Lung (tissue), 12 donors: Measurements from ENCODE around the gene HS1BP3. TPM values are rescaled to one million over a fixed set of nuclear protein-coding genes. Genes with fewer than 3 reads are reported as not detected.

Experiments
- ATAC-seq: fragments of 200-7000 bp; cut with Tn5 transposase; one replicate; pipeline ENCODE4 v1.9.1; 2020; ENCODE audit warnings: moderate number of reproducible peaks; ENCODE audit not compliant: insufficient read depth, low FRiP score
- DNase-seq, 3 donors: peaks; one replicate each; pipeline ENCODE4 v3.0.0-alpha.2; 2013 to 2017
- H3K27ac ChIP-seq, 2 donors: one replicate each; pipeline ENCODE4 v1.5.1; 2013; ENCODE audit warnings: mild to moderate bottlenecking in 2 of 2, moderate library complexity in 2 of 2, control low read depth in 1 of 2, inconsistent platforms in 1 of 2, low read depth in 1 of 2, low read length in 1 of 2
- H3K27me3 ChIP-seq, 3 donors: one replicate each; pipeline ENCODE4 v1.5.1; 2013; ENCODE audit warnings: low read length in 2 of 3; ENCODE audit not compliant: control insufficient read depth in 3 of 3, insufficient read depth in 3 of 3
- H3K36me3 ChIP-seq, 4 donors: one replicate each; pipeline ENCODE4 v1.5.1; 2013; ENCODE audit warnings: low read length in 4 of 4, mild to moderate bottlenecking in 1 of 4, moderate library complexity in 1 of 4; ENCODE audit not compliant: control insufficient read depth in 4 of 4, insufficient read depth in 4 of 4
- H3K4me1 ChIP-seq, 5 donors: one replicate each; pipeline ENCODE4 v1.5.1; 2013; ENCODE audit warnings: low read length in 5 of 5, mild to moderate bottlenecking in 2 of 5, moderate library complexity in 1 of 5; ENCODE audit not compliant: control insufficient read depth in 5 of 5, insufficient read depth in 5 of 5
- H3K4me3 ChIP-seq: one replicate; pipeline ENCODE4 v1.5.1; 2013; ENCODE audit warnings: mild to moderate bottlenecking, control low read depth, moderate library complexity
- H3K9ac ChIP-seq, 2 donors: one replicate each; pipeline ENCODE4 v1.5.1; 2013; ENCODE audit warnings: low read length in 2 of 2, control low read depth in 1 of 2; ENCODE audit not compliant: insufficient read depth in 1 of 2
- H3K9me3 ChIP-seq, 4 donors: one replicate each; pipeline ENCODE4 v1.5.1; 2013; ENCODE audit warnings: low read length in 3 of 4, mild to moderate bottlenecking in 1 of 4, moderate library complexity in 1 of 4; ENCODE audit not compliant: control insufficient read depth in 4 of 4, insufficient read depth in 3 of 4
- WGBS, 2 donors: extraction: QIAGEN DNeasy Blood & Tissue Kit; methylation state at CpG; one replicate each; pipeline ENCODE4 v1.1.7; 2013; 5-methylcytosine and 5-hydroxymethylcytosine counted together
- polyA plus RNA-seq, 2 donors: library from polyadenylated mRNA; stranded (reverse); fragments of 200-250 nt; gene quantifications; one replicate each; pipeline ENCODE4 v1.2.1, GENCODE V29; 2013
- total RNA-seq, 2 donors: library from RNA; depleted of rRNA in 1 of 2; stranded (reverse); fragments of >200 nt in 1 of 2; gene quantifications; one replicate each; pipeline ENCODE4 v1.2.1, GENCODE V29; 2014 to 2021
- TF ChIP-seq, protein P1 (sequence below): IDR thresholded peaks from 2 replicates; pipeline ENCODE4 v1.5.1; 2012; ENCODE audit warnings: mild to moderate bottlenecking; ENCODE audit errors: control extremely low read depth, extremely low read depth
- donor health status: control.
- donor health status: control.
- donor health status: Bipolar disorder and iron deficiency.
- donor health status: healthy.
- donor health status: DM: yes; HTN: yes; CAD: no.

The HS1BP3 gene
- total and polyA plus RNA-seq, 4 donors = 25.4 to 41.4 (median 33.4) TPM

DNA sequence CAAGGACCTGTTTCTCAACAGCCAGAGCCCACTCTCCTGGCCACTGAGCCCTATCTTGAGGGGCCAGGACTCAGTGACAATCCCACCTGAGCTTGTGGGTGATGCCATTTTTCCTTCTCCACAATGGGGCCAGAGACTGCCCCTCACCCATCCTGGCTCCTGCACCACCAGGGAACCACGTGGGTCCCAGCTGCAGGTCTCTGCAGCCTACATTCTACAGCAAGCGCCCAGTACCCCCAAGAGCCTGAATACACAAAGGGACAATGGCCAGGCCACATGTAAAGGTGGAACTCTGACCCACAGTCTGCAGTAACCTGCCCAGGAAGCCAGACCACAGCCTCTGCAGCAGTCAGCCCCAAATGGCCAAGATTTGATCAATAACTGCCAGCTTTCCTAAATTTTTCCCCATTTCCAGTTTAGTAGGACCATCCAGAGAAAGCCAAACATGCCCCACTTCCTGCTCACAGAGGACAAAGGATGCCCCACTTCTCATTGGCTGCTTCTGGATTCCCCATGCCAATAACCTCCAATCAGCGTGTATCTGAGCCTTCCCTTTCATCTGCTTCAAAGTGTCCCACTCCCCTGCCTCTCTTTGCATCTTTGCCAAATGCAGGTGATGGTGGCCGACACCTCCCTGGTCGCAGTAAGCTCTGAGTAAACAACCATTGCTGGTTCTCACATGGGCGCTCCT is 19.1 kb downstream of the HS1BP3 start:
- Histone ChIP-seq H3K4me1 (peaks cover 0 to 35% (median 8%) of the 10 kb centered on the region in 5 donors), H3K36me3 (peaks cover 0 to 18% (median 0%) of the 10 kb centered on the region in 4 donors), H3K9ac (no peak overlapping the region), H3K9me3 (no peaks in the 10 kb centered on the region), H3K27me3 (no peaks in the 10 kb centered on the region), H3K27ac (peak overlapping the region in 1 of 2 donors; percentile 55), H3K4me3 (no peak overlapping the region)
- TF ChIP-seq, protein P1, sequence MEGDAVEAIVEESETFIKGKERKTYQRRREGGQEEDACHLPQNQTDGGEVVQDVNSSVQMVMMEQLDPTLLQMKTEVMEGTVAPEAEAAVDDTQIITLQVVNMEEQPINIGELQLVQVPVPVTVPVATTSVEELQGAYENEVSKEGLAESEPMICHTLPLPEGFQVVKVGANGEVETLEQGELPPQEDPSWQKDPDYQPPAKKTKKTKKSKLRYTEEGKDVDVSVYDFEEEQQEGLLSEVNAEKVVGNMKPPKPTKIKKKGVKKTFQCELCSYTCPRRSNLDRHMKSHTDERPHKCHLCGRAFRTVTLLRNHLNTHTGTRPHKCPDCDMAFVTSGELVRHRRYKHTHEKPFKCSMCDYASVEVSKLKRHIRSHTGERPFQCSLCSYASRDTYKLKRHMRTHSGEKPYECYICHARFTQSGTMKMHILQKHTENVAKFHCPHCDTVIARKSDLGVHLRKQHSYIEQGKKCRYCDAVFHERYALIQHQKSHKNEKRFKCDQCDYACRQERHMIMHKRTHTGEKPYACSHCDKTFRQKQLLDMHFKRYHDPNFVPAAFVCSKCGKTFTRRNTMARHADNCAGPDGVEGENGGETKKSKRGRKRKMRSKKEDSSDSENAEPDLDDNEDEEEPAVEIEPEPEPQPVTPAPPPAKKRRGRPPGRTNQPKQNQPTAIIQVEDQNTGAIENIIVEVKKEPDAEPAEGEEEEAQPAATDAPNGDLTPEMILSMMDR = no peak
- WGBS, 2 donors = 92 to 94% methylated on average over 6 of the region's 6 CpGs
- DNase-seq (no peak), ATAC-seq (no peak)

DNA sequence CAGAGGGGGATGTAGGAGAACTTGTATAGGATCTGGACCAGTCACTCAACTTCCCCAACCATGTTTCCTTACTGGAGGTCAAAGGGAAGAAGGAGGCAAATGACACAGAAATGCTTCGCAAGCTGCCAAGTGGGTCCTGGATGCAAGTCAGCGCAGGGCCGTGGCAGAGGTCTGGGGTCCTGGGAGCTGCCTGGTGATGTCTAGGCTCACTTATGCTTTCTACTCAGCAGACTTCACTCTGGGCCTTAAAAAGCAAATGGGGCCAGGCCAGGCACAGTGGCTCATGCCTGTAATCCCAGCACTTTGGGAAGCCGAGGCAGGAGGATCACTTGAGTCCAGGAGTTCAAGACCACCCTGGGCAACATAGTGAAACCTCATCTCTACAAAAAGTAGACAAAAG is 19.9 kb downstream of the HS1BP3 start:
- Histone ChIP-seq H3K9me3 (no peaks in the 10 kb centered on the region), H3K9ac (no peak overlapping the region), H3K4me1 (peaks cover 0 to 35% (median 14%) of the 10 kb centered on the region in 5 donors), H3K27ac (no peak overlapping the region), H3K27me3 (no peaks in the 10 kb centered on the region), H3K36me3 (peaks cover 0 to 16% (median 0%) of the 10 kb centered on the region in 4 donors), H3K4me3 (no peak overlapping the region)
- TF ChIP-seq, protein P1 = no peak
- 97 to 99% methylated on average over 4 of the region's 4 CpGs for WGBS, 2 donors
- DNase-seq (no peak), ATAC-seq (no peak)

DNA sequence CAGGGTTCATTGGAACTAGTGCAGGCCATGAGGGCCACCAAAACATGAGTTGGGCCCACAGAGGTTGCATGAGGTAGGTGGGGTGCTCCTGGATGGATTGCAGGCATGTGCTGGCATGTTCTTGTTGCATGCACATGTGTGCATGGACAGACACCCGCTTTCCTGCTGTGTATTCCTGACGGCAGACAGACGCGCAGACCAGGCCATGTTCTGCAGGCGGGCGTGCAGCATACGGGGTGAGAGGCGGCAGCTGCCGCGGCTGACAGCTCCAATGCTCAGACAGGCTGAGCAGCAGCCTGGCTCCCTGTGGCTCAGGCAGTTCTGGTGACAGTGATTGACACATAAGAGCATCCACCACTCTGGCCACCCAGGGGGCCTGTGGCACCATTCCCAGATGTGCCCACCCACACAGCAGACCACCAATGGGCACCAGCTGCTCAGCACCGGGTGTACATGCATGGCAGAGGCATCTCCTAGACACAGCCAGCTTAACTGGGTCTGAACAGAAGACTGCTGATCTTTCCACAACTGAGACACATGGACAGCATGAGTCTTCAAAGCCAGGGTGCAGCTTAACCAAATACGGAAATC is 21.2 kb downstream of the HS1BP3 start:
- Histone ChIP-seq H3K9me3 (no peaks in the 10 kb centered on the region), H3K9ac (no peak overlapping the region), H3K27ac (no peak overlapping the region), H3K4me3 (no peak overlapping the region), H3K36me3 (peaks cover 0 to 17% (median 0%) of the 10 kb centered on the region in 4 donors), H3K4me1 (peaks cover 0 to 29% (median 12%) of the 10 kb centered on the region in 5 donors), H3K27me3 (no peaks in the 10 kb centered on the region)
- DNase-seq = peak; percentile 57 to 70 (median 58)
- 90 to 92% methylated on average over 12 of the region's 12 CpGs for WGBS, 2 donors
- TF ChIP-seq, protein P1 = no peak
- ATAC-seq = no peak
